ENCODE results near the gene EHBP1L1. TPM values are rescaled to one million over a fixed set of nuclear protein-coding genes. Genes with fewer than 3 reads are reported as not detected.

The EHBP1L1 gene
- total and polyA plus RNA-seq, 7 donors, result 114 to 345 (median 208) TPM

DNA sequence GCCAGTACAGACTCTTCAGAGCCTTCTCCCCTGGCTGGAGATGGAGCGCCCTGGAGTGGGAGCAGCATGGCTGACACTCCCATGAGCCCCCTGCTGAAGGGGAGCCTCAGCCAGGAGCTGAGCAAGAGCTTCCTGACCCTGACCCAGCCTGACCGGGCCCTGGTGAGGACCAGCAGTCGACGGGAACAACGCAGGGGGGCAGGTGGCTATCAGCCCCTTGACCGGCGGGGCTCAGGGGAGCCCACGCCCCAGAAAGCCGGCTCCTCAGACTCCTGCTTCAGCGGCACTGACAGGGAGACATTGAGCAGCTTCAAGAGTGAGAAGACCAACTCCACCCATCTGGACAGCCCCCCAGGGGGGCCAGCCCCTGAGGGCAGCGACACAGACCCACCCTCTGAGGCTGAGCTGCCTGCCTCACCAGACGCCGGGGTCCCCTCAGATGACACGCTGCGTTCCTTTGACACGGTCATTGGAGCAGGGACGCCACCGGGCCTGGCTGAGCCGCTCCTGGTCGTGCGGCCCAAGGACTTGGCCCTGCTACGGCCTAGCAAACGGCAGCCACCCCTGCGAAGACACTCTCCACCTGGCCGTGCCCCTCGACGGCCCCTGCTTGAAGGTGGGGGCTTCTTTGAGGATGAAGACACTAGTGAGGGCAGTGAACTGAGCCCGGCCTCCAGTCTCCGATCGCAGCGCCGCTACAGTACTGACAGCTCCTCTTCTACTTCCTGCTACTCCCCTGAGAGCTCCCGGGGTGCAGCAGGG lies 42.3 kb downstream of the EHBP1L1 start:
- Histone ChIP-seq H3K4me3 (no peak overlapping the region), H3K27me3 (ENCODE audit: insufficient read depth in 3 of 3, low read length in 2 of 3) (no peaks in the 10 kb centered on the region), H3K36me3 (ENCODE audit: insufficient read depth in 1 of 2, low read depth in 1 of 2) (peaks cover 0 to 63% of the 10 kb centered on the region in 2 donors), H3K27ac (no peak overlapping the region), H3K4me1 (peaks cover 18% of the 10 kb centered on the region), H3K9me3 (no peaks in the 10 kb centered on the region)
- ATAC-seq, result no peak
- TF ChIP-seq, protein P1, sequence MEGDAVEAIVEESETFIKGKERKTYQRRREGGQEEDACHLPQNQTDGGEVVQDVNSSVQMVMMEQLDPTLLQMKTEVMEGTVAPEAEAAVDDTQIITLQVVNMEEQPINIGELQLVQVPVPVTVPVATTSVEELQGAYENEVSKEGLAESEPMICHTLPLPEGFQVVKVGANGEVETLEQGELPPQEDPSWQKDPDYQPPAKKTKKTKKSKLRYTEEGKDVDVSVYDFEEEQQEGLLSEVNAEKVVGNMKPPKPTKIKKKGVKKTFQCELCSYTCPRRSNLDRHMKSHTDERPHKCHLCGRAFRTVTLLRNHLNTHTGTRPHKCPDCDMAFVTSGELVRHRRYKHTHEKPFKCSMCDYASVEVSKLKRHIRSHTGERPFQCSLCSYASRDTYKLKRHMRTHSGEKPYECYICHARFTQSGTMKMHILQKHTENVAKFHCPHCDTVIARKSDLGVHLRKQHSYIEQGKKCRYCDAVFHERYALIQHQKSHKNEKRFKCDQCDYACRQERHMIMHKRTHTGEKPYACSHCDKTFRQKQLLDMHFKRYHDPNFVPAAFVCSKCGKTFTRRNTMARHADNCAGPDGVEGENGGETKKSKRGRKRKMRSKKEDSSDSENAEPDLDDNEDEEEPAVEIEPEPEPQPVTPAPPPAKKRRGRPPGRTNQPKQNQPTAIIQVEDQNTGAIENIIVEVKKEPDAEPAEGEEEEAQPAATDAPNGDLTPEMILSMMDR (IDR thresholded peaks at IDR 0.05), result no peak
- intact Hi-C loops (cut with DNase I), result loop anchor here in 1 of 2 donors (2.0 to 5.0 kb wide), 2 partner anchors 39 to 94 kb away; partner anchors contain the start of gene KAT5
- DNase-seq, result no peak
- 89 to 92% (median 91%) methylated on average over 27 to 33 of the region's 33 CpGs for WGBS, 3 donors

DNA sequence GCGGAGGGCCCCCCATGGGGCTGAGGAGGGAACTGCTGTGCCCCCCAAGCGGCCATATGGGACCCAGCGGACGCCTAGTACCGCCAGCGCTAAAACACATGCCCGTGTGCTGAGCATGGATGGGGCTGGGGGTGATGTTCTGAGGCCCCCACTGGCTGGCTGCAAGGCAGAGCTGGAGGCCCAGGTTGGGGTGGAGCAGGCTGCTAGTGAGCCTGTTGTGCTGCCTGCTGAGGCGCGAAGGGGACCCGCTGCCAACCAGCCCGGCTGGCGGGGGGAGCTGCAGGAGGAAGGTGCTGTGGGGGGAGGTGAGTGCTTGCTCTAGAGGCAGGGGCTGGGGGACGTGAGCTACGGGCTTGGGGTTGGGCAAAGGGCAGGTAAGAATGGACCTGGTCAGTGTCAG lies 42.9 kb downstream of the EHBP1L1 start:
- Histone ChIP-seq H3K9me3 (no peaks in the 10 kb centered on the region), H3K4me3 (no peak overlapping the region), H3K4me1 (peaks cover 15% of the 10 kb centered on the region), H3K36me3 (ENCODE audit: insufficient read depth in 1 of 2, low read depth in 1 of 2) (peaks cover 0 to 69% of the 10 kb centered on the region in 2 donors), H3K27ac (no peak overlapping the region), H3K27me3 (ENCODE audit: insufficient read depth in 3 of 3, low read length in 2 of 3) (no peaks in the 10 kb centered on the region)
- ATAC-seq (no peak), DNase-seq (no peak)
- TF ChIP-seq, protein P1 (IDR thresholded peaks at IDR 0.05), result no peak
- intact Hi-C loops (cut with DNase I), result loop anchor here in 1 of 2 donors (5.0 kb wide), 1 partner anchor 94 kb away; the partner anchor contains the start of gene KAT5
- WGBS, 3 donors, result 89 to 93% (median 91%) methylated on average over 13 to 14 of the region's 14 CpGs

DNA sequence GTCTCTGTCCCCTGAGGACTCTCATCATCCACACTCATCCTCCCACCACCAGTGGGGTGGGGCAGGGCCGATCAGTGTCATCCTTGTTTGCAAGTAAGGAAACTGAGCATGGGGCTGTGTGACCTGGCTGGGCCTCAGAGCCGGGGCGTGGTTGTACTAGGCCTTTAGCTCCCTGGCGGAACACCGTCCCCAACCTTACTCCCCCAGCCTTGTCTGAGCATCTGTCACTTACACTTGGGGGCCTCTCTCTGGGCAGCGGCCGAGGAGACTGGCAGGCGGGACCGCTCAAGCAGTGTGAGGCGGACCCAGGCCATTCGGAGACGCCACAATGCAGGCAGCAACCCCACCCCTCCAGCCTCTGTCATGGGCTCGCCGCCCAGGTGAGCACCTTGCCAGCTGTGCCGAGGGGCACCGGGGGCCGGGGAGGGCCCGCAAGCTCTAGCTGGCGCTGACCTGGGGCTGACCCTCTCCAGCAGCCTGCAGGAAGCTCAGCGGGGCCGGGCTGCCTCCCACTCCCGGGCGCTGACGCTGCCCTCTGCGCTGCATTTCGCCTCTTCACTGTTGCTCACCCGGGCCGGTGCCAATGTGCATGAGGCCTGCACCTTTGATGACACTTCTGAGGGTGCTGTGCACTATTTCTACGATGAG lies 43.6 kb downstream of the EHBP1L1 start:
- Histone ChIP-seq H3K36me3 (ENCODE audit: insufficient read depth in 1 of 2, low read depth in 1 of 2) (peaks cover 0 to 75% of the 10 kb centered on the region in 2 donors), H3K27ac (no peak overlapping the region), H3K4me3 (no peak overlapping the region), H3K4me1 (peaks cover 15% of the 10 kb centered on the region), H3K27me3 (ENCODE audit: insufficient read depth in 3 of 3, low read length in 2 of 3) (no peaks in the 10 kb centered on the region), H3K9me3 (no peaks in the 10 kb centered on the region)
- TF ChIP-seq, protein P1 (IDR thresholded peaks at IDR 0.05), result no peak
- DNase-seq (no peak), ATAC-seq (no peak)
- 87 to 91% (median 91%) methylated on average over 29 of the region's 29 CpGs for WGBS, 3 donors
- intact Hi-C loops (cut with DNase I), result loop anchor here in 1 of 2 donors (5.0 kb wide), 1 partner anchor 93 kb away; the partner anchor contains the start of gene KAT5

DNA sequence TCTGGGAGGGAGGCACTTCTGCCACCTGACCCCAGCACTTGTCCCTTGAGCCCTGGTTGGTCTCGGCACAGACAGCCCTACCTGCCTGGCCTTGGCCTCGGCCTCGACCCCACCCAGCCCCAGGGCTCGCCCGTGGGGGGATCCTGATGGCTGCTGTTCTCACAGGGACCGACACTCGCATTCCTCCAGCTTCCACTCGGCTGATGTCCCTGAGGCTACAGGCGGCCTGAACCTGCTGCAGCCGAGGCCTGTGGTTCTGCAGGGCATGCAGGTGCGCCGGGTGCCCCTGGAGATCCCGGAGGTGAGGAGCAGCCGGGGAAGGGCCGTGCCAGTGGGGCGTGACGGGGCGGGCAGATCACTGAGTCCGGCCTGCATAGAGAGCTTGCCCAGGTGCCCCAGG lies 44.8 kb downstream of the EHBP1L1 start:
- peaks cover 0 to 88% of the 10 kb centered on the region in 2 donors for H3K36me3 ChIP-seq (ENCODE audit: insufficient read depth in 1 of 2, low read depth in 1 of 2)
- no peak for DNase-seq
- no peak overlapping the region for H3K27ac ChIP-seq
- no peak overlapping the region for H3K4me3 ChIP-seq
- H3K4me1 ChIP-seq, result peaks cover 15% of the 10 kb centered on the region
- ATAC-seq, result no peak
- TF ChIP-seq, protein P1 (IDR thresholded peaks at IDR 0.05), result no peak
- intact Hi-C loops (cut with DNase I), result no loop called here
- H3K9me3 ChIP-seq, result no peaks in the 10 kb centered on the region
- whole genome bisulfite sequencing, 3 donors, result 90 to 95% (median 90%) methylated on average over 19 of the region's 19 CpGs
- no peaks in the 10 kb centered on the region for H3K27me3 ChIP-seq (ENCODE audit: insufficient read depth in 3 of 3, low read length in 2 of 3)

All from psoas muscle (tissue), 8 donors.